Activated CD8-positive, alpha-beta memory T cell treated with anti-CD3 and anti-CD28 coated beads, Interleukin-2, amount 50 U/mL, for 1 hour (primary cell): ENCODE measurements around the gene PLA1A.

Experiments used
- DNase-seq: peaks from one replicate; pipeline ENCODE4 v3.0.0-alpha.2; 2020; ENCODE audit errors: extremely low read depth

The PLA1A gene

GRCh38 chr3:119608405-119609000 lies 10.8 kb downstream of the PLA1A start:
- DNase-seq = no peak

- no peak for DNase-seq
Observed at GRCh38 chr3:119609301-119609700, 11.6 kb downstream of the PLA1A start.

- DNase-seq = no peak
Observed at GRCh38 chr3:119611664-119612063, 14.0 kb downstream of the PLA1A start.

- no peak for DNase-seq
Observed at GRCh38 chr3:119613201-119613600, 15.5 kb downstream of the PLA1A start.

GRCh38 chr3:119613872-119614271 lies 16.2 kb downstream of the PLA1A start:
- no peak for DNase-seq

- DNase-seq = no peak
Observed at GRCh38 chr3:119616056-119616455, 18.4 kb downstream of the PLA1A start.

- DNase-seq = no peak
Observed at GRCh38 chr3:119619094-119619493, 21.4 kb downstream of the PLA1A start.

GRCh38 chr3:119620899-119621298 lies 23.2 kb downstream of the PLA1A start:
- no peak for DNase-seq

- no peak for DNase-seq
Observed at GRCh38 chr3:119624002-119624720, 26.5 kb downstream of the PLA1A start.

GRCh38 chr3:119625451-119626153 lies 27.9 kb downstream of the PLA1A start:
- DNase-seq = no peak

GRCh38 chr3:119626196-119626595 lies 28.5 kb downstream of the PLA1A start:
- no peak for DNase-seq

- DNase-seq = no peak
Observed at GRCh38 chr3:119627461-119627860, 29.8 kb downstream of the PLA1A start.

- DNase-seq = no peak
Observed at GRCh38 chr3:119628390-119628789, 30.7 kb downstream of the PLA1A start.

GRCh38 chr3:119628816-119629445 lies 31.2 kb downstream of the PLA1A start:
- no peak for DNase-seq

- DNase-seq = no peak
Observed at GRCh38 chr3:119630128-119630879, 32.6 kb downstream of the PLA1A start.

GRCh38 chr3:119630880-119631329 lies 33.2 kb downstream of the PLA1A start:
- DNase-seq = no peak

GRCh38 chr3:119631516-119631915 lies 33.8 kb downstream of the PLA1A start:
- DNase-seq = no peak

- no peak for DNase-seq
Observed at GRCh38 chr3:119632216-119632615, 34.5 kb downstream of the PLA1A start.

- no peak for DNase-seq
Observed at GRCh38 chr3:119632829-119633228, 35.1 kb downstream of the PLA1A start.

GRCh38 chr3:119635719-119636118 lies 38.0 kb downstream of the PLA1A start:
- DNase-seq = no peak

- DNase-seq = no peak
Observed at GRCh38 chr3:119636249-119636648, 38.6 kb downstream of the PLA1A start.
